ENCODE results near the gene SLC5A10.
"Not testable (repeated sequence)": the region's sequence is repeated elsewhere in the genome, so short reads cannot be mapped to it uniquely, and the experiment has no call there.

Gene SLC5A10

GRCh38 chr17:18947866-18948265 is 4.1 kb upstream of the SLC5A10 start:
- no peak for DNase-seq (ENCODE audit: low read depth, low spot score)

GRCh38 chr17:18948476-18949006 is 3.4 kb upstream of the SLC5A10 start:
- no peak for DNase-seq (ENCODE audit: low read depth, low spot score)

GRCh38 chr17:18949566-18949965 is 2.4 kb upstream of the SLC5A10 start:
- DNase-seq (ENCODE audit: low read depth, low spot score), result no peak

DNA sequence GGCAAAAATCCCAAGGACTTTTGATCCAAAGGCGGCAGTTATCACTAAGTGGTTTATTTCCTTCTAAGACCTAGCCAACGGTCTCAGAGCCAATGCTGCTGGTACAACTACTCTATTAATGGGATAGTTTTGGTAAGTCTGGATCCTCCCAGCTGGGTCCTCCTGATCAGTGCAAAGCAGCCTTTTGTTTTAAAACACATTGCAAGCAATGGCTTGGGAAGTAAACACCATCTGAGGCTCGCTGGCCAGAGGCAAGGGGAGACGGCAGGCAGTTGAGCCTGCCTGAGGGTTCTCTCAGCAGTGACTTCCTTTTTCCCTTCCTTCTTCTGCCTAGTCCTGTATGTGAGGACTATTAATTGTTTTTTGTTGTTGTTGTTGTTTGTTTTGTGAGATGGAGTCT is 1.6 kb upstream of the SLC5A10 start:
- no peak for DNase-seq (ENCODE audit: low read depth, low spot score)

DNA sequence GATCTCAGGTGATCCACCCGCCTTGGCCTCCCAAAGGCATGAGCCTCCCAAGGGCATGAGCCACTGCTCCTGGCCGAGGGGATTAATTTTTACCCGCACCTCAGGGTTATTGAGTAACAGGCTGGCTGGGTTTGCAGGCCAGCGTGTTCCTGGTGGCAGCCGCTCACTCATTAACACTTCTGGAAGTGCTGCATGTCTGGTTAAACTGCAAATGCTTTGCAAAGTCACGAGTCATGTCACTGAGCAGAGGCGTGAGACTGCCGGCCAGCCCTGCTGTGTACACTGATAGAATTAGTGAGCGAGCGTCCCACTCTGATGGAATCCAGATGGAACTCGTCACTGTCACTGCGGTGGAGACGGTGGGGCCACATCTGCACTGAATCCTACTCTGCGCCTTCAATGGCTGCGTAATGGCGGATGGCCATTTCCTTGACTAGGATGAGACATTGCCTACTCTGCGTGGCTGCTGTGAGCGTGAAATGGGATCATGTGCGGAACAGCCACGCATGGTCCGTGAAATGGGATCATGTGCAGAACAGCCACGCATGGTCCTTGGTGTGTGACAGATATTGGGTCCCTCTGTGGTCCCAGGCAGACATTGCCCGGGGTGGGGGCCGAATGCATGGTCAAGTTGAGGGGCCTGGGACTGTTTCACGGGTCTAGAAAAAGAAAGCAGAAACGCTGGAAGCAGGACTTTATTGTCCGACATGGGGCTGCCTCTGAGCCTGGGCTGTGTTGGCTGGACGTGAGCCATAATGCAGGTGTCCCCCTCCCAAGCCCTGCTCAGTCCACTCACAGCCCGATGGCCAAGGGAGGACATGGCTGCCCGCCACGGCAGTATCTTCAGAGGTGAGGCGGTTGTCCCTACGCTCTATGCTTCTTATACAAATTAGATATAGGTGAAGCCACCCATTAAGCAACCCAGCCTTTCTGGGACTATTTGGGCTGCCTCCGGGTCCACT is 740 bp upstream of the SLC5A10 start:
- no peak for DNase-seq (ENCODE audit: low read depth, low spot score)

- no peak for DNase-seq (ENCODE audit: low read depth, low spot score)
These were observed 1.3 kb downstream of the SLC5A10 start for GRCh38 chr17:18953231-18953728.

GRCh38 chr17:18954321-18954720 is 2.4 kb downstream of the SLC5A10 start:
- DNase-seq (ENCODE audit: low read depth, low spot score), result no peak

- no peak for DNase-seq (ENCODE audit: low read depth, low spot score)
These were observed 3.0 kb downstream of the SLC5A10 start for GRCh38 chr17:18955009-18955408.

GRCh38 chr17:18956021-18956420 is 4.1 kb downstream of the SLC5A10 start:
- not testable (repeated sequence) for DNase-seq (ENCODE audit: low read depth, low spot score)

DNA sequence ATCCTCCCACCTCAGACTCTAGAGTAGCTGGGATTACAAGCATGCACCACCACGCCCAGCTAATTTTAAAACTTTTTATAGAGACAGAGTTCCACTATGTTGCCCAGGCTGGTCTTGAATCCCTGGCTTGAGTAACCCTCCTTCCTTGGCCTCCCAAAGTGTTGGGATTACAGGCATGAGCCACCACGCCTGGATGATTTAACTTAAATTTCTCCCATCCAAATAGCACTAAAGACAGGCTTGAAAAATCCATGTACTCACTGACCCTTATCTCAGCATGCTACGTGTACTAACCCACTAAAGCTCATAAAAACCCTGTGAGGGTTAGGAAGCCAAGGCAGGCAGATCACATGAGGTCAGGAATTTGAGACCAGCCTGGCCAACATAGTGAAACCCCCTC is 4.6 kb downstream of the SLC5A10 start:
- DNase-seq (ENCODE audit: low read depth, low spot score), result no peak

- DNase-seq (ENCODE audit: low read depth, low spot score), result no peak
These were observed 5.9 kb downstream of the SLC5A10 start for GRCh38 chr17:18957831-18958230.

GRCh38 chr17:18958611-18959010 is 6.6 kb downstream of the SLC5A10 start:
- DNase-seq (ENCODE audit: low read depth, low spot score), result no peak

DNA sequence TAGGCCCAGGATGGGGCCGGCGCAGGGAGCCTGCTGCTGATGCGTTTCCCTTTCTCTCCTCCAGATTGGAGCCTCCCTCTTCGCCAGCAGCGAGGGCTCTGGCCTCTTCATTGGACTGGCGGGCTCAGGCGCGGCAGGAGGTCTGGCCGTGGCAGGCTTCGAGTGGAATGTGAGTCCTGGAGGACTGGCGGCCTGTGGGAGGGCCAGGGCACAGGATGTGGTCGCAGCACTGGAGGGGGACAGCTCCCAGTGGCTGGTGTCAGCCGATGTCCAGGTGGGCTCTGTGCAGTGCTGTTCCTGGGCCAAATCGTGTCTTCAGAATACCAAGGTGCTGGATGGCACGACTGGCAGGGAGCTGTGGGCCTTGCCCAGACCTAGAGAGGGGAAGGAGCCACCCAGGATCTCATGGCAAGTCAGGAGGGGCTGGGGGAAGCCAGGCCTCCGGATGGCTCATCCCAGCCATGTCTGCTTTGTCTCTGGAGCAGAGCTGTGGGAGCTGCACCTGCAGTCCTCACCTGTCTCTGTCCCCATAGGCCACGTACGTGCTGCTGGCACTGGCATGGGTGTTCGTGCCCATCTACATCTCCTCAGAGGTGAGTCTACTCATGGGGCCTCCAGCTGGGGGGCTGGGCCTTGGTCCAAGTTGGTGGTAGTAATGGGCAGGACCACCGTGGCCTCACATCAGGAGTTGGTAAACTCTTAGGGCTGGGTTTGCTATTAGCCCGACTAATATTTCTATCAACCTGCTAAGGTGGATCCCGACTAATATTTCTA is 7.3 kb downstream of the SLC5A10 start:
- DNase-seq (ENCODE audit: low read depth, low spot score), result no peak

GRCh38 chr17:18959845-18960240 is 7.9 kb downstream of the SLC5A10 start:
- no peak for DNase-seq (ENCODE audit: low read depth, low spot score)

DNA sequence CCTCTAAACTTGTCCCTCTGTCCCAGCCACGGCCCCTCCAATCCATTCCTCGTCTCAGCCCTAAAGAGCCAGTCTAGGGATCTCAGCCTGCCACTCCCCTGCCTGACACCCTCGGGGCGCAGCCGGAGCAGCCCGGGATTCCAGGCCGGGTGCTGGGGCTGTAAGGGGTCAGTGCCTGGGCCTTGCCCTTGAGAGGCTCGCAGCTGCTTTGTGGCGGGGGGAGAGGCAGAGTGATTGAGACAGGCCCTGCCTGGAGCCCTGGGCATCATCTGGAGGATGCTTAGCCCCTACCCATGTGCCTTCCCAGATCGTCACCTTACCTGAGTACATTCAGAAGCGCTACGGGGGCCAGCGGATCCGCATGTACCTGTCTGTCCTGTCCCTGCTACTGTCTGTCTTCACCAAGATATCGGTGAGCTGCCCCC is 8.3 kb downstream of the SLC5A10 start:
- DNase-seq (ENCODE audit: low read depth, low spot score), result no peak

DNA sequence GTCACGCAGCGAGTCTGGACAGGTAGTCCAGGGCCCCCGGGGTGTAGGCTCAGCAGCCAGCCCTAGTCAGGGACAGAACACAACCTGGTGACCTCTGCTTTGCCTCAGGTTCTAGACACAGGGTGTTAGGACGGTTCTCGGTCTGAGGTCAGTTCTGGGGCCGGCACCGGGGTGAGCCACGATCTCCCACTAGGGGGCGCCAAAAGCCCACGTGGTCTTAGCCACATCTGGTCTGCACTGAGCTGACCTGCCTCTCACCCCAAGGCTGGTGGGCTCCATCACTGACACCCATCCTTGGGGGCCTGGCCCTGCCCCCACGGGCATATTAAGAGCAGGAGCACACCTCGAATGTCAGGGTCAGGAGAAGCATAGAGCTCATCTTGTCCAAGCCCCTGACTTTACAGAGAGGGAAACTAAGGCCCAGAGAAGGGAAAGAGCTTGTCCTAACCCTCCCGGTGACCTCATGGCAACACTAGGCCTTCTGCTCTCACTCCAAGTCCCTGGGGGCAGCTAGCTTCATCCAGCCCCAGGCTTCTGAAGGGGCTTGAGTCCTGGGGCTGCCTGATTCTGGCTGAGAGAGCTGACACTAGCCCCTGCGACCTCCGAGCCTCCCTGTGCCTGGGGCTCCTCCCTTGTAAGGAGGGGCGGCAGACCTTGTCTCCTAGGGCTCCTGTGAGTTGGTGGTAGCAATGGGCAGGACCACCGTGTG is 9.0 kb downstream of the SLC5A10 start:
- DNase-seq (ENCODE audit: low read depth, low spot score), result peak; percentile 57

- no peak for DNase-seq (ENCODE audit: low read depth, low spot score)
These were observed 9.9 kb downstream of the SLC5A10 start for GRCh38 chr17:18961634-18962493.

GRCh38 chr17:18962494-18962815 is 10.5 kb downstream of the SLC5A10 start:
- no peak for DNase-seq (ENCODE audit: low read depth, low spot score)

DNA sequence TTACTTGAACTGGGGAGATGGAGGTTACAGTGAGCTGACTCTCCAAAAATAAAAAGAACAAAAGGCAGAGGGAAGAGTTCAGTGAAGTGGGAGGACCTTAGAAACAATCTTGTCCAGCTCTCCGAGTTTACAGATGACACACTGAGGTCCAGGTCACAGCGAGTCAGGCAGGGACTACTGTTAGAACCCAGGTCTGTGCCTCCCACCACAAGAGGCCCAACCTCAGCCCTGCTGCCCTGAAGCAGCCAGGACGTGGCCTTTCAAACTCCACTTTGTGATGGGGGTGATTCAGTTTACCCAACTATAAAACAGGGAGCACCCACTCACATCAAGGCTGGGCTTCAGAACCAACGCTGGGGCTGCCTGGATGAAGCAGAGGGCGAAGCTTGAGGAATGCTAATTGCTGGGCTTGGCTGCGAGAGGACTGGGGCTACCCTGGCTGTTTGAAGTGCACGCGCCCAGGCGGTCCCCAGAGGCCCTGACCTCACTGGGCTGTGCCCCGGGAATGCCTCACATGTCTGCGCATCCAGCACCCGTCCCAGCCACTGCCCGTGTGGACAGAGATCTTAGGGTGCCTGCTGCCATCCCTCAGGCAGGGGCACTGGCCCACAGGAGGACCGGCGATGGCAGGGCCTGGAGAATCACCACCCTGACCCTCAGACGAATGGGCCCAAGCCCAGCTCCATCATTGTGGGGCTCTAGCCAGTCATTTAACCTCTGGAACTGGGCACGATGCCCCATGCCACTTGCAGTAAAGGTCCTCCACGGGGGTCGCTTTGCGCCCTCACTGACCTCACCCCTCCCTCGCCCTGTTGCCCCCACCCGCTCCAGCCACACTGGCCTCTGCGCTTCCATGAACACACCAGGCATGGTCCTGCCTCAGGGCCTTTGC is 11.4 kb downstream of the SLC5A10 start:
- no peak for DNase-seq (ENCODE audit: low read depth, low spot score)

GRCh38 chr17:18964018-18964351 is 12.0 kb downstream of the SLC5A10 start:
- DNase-seq (ENCODE audit: low read depth, low spot score), result no peak

All from activated CD4-positive, CD25-positive, alpha-beta regulatory T cell treated with anti-CD3 and anti-CD28 coated beads, Interleukin-2, amount 50 U/mL, for 16 hours (primary cell).